ENCODE results near the gene GTPBP2.
"Not testable (repeated sequence)": the region's sequence is repeated elsewhere in the genome, so short reads cannot be mapped to it uniquely, and the experiment has no call there.

Gene GTPBP2

DNA sequence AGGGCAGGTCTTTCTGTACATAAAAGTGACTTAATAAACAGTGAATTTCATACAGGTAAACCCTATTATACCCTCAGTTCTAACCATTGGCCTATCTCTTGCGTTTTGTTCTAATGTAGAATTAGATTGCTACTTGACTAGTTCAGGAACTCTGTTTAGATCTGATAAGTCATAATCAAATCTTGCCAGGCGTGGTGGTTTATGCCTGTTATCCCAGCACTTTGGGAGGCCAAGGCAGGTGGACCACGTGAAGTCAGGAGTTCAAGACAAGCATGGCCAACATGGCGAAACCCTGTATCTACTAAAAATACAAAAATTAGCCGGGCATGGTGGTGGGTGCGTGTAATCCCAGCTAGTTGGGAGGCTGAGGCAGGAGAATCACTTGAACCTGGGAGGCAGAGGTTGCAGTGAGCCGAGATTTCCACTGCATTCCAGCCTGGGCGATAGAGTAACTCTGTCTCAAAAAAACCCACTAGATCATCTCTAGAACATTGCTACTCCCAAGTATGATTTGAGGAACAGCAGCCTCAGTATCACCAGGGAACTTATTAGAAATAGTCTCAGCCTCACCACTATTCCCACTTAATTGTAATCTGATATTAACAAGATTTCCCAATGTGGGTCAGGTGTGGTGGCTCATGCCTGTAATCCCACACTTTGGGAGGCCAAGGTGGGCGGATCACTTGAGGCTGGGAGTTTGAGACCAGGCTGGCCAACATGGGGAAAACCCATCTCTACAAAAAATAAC, 12.2 kb downstream of the GTPBP2 start:
- H3K9me3 ChIP-seq (ENCODE audit: insufficient read depth, low read depth, low read length) = no peaks in the 10 kb centered on the region
- no peaks in the 10 kb centered on the region for H3K4me1 ChIP-seq (ENCODE audit: insufficient read depth, low read length)
- peaks cover 45% of the 10 kb centered on the region for H3K36me3 ChIP-seq (ENCODE audit: insufficient read depth, low read depth, low read length)
- H3K27ac ChIP-seq (ENCODE audit: low read length) = no peak overlapping the region
- H3K27me3 ChIP-seq (ENCODE audit: insufficient read depth, low read length) = no peaks in the 10 kb centered on the region
- no peak overlapping the region for H3K9ac ChIP-seq (ENCODE audit: low read depth, low read length)
- no peak overlapping the region for H3K4me3 ChIP-seq (ENCODE audit: low read length)

DNA sequence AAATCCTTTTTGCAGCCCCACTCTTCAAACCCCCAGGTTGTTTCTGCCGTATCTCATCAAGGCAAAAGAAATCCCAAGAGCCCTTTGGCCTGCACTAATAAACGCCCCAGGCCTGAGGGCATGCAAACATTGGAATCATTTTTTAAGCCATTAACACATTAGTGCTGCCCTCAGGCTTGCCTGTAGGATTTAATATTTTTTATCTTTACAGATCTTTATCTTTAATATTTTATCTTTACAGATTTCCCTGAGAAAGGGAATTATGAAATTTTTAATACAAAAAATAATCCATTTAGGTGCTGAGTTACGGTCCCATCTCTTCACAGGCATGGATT, 14.7 kb downstream of the GTPBP2 start:
- H3K9ac ChIP-seq (ENCODE audit: low read depth, low read length) = no peak overlapping the region
- H3K9me3 ChIP-seq (ENCODE audit: insufficient read depth, low read depth, low read length) = no peaks in the 10 kb centered on the region
- H3K4me3 ChIP-seq (ENCODE audit: low read length) = no peak overlapping the region
- H3K27ac ChIP-seq (ENCODE audit: low read length) = no peak overlapping the region
- no peaks in the 10 kb centered on the region for H3K27me3 ChIP-seq (ENCODE audit: insufficient read depth, low read length)
- no peaks in the 10 kb centered on the region for H3K4me1 ChIP-seq (ENCODE audit: insufficient read depth, low read length)
- peaks cover 34% of the 10 kb centered on the region for H3K36me3 ChIP-seq (ENCODE audit: insufficient read depth, low read depth, low read length)

DNA sequence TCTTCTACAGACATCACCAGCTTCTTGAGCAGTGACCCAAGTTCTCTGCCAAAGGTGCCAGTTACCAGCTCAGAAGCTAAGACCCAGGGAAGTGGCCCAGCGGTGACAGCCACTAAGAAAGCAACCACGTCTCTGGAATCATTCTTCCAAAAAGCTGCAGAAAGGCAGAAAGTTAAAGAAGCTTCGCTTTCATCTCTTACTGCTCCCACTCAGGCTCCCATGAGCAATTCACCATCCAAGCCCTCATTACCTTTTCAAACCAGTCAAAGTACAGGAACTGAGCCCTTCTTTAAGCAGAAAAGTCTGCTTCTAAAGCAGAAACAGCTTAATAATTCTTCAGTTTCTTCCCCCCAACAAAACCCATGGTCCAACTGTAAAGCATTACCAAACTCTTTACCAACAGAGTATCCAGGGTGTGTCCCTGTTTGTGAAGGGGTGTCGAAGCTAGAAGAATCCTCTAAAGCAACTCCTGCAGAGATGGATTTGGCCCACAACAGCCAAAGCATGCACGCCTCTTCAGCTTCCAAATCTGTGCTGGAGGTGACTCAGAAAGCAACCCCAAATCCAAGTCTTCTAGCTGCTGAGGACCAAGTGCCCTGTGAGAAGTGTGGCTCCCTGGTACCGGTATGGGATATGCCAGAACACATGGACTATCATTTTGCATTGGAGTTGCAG, 15.2 kb downstream of the GTPBP2 start:
- H3K27ac ChIP-seq (ENCODE audit: low read length) = no peak overlapping the region
- no peaks in the 10 kb centered on the region for H3K27me3 ChIP-seq (ENCODE audit: insufficient read depth, low read length)
- no peak overlapping the region for H3K9ac ChIP-seq (ENCODE audit: low read depth, low read length)
- H3K9me3 ChIP-seq (ENCODE audit: insufficient read depth, low read depth, low read length) = no peaks in the 10 kb centered on the region
- no peak overlapping the region for H3K4me3 ChIP-seq (ENCODE audit: low read length)
- peaks cover 29% of the 10 kb centered on the region for H3K36me3 ChIP-seq (ENCODE audit: insufficient read depth, low read depth, low read length)
- no peaks in the 10 kb centered on the region for H3K4me1 ChIP-seq (ENCODE audit: insufficient read depth, low read length)

DNA sequence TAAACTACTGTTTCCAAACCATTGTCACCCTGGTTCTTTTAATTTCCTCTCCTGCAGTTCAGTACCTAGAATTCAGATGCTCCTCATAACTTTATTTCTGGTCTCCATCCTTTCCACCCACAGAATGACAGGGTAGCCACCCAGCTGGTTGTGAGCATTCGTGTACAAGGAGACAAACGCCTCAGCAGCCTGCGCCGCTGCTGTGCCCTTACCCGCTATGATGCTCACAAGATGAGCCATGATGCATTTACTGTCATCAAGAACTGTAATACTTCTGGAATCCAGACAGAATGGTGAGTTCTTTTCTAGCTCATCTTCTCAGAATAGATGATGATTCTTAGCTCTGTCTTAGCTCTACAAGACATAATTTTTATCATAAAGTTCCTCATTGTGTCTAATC, 18.6 kb downstream of the GTPBP2 start:
- Histone ChIP-seq H3K27ac (ENCODE audit: low read length) (no peak overlapping the region), H3K9ac (ENCODE audit: low read depth, low read length) (no peak overlapping the region), H3K27me3 (ENCODE audit: insufficient read depth, low read length) (no peaks in the 10 kb centered on the region), H3K4me3 (ENCODE audit: low read length) (no peak overlapping the region), H3K36me3 (ENCODE audit: insufficient read depth, low read depth, low read length) (peaks cover 35% of the 10 kb centered on the region), H3K4me1 (ENCODE audit: insufficient read depth, low read length) (no peaks in the 10 kb centered on the region), H3K9me3 (ENCODE audit: insufficient read depth, low read depth, low read length) (no peaks in the 10 kb centered on the region)

DNA sequence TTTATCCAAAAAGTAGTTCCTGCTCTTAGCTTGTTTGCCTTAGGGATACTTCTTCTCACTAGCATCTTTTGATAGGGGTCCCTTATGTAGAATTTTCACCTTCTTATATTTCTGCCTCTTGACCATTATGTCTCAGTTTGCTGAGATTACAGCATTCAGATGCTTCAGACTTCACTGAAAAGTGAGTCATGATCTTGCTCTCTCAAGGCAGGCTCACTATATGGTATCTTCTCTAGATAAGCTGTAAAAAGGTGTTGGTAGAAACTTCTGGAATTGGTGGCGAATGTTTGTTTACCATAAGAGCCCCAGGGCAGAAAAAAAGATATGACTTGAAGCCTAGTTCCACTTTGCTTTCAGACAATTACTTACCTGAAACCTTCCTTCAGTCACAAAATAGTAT, 19.7 kb downstream of the GTPBP2 start:
- H3K9me3 ChIP-seq (ENCODE audit: insufficient read depth, low read depth, low read length) = no peaks in the 10 kb centered on the region
- peaks cover 44% of the 10 kb centered on the region for H3K36me3 ChIP-seq (ENCODE audit: insufficient read depth, low read depth, low read length)
- no peaks in the 10 kb centered on the region for H3K4me1 ChIP-seq (ENCODE audit: insufficient read depth, low read length)
- H3K4me3 ChIP-seq (ENCODE audit: low read length) = no peak overlapping the region
- H3K27ac ChIP-seq (ENCODE audit: low read length) = no peak overlapping the region
- no peak overlapping the region for H3K9ac ChIP-seq (ENCODE audit: low read depth, low read length)
- no peaks in the 10 kb centered on the region for H3K27me3 ChIP-seq (ENCODE audit: insufficient read depth, low read length)

DNA sequence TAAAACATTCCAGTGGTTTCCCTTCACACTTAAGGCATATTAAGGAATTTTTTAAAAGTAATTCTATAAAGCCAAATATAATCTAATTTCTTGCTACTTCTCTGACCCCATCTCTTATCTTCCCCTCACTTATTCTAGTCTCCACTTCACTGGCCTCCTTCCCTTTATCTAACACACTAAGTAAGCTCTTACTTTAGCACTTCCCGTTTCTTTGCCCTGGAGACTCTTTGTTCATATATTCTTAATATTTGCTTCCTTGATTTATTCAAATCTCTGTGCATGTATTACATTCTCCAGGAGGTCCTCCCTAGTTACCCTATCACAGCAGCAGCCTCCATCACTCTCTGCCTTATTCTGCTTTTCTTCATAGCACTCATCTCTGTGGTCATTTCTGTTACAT, 20.3 kb downstream of the GTPBP2 start:
- Histone ChIP-seq H3K27ac (ENCODE audit: low read length) (no peak overlapping the region), H3K4me3 (ENCODE audit: low read length) (no peak overlapping the region)

DNA sequence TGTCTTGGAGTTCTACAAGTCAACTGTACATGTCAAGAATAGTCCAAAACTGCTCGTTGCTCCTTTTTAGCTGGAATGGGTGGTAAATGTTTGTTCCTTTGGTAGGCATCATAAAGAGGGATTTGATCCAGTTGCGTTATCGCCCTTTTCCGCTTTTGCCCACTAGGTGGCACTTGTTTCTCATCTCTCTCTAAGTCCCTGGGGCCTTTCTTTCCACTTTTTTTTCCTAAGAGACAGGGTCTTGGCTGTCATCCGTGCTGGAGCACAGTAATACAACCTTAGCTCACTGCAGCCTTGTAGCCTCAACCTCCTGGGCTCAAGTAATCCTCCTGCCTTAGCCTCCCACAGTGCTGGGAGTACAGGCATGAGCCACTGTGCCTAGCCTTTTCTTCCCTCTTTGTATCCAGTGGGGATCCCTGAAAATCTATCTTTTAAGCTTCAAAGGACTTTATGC, 20.7 kb downstream of the GTPBP2 start:
- no peak overlapping the region for H3K27ac ChIP-seq (ENCODE audit: low read length)
- H3K9me3 ChIP-seq (ENCODE audit: insufficient read depth, low read depth, low read length) = no peaks in the 10 kb centered on the region
- no peaks in the 10 kb centered on the region for H3K4me1 ChIP-seq (ENCODE audit: insufficient read depth, low read length)
- peaks cover 43% of the 10 kb centered on the region for H3K36me3 ChIP-seq (ENCODE audit: insufficient read depth, low read depth, low read length)
- no peaks in the 10 kb centered on the region for H3K27me3 ChIP-seq (ENCODE audit: insufficient read depth, low read length)
- no peak overlapping the region for H3K9ac ChIP-seq (ENCODE audit: low read depth, low read length)
- no peak overlapping the region for H3K4me3 ChIP-seq (ENCODE audit: low read length)

More for the DNA sequence above, 20.3 kb downstream of the GTPBP2 start:
- peaks cover 44% of the 10 kb centered on the region for H3K36me3 ChIP-seq (ENCODE audit: insufficient read depth, low read depth, low read length)
- no peaks in the 10 kb centered on the region for H3K27me3 ChIP-seq (ENCODE audit: insufficient read depth, low read length)
- H3K9ac ChIP-seq (ENCODE audit: low read depth, low read length) = no peak overlapping the region
- H3K4me1 ChIP-seq (ENCODE audit: insufficient read depth, low read length) = no peaks in the 10 kb centered on the region
- no peaks in the 10 kb centered on the region for H3K9me3 ChIP-seq (ENCODE audit: insufficient read depth, low read depth, low read length)

DNA sequence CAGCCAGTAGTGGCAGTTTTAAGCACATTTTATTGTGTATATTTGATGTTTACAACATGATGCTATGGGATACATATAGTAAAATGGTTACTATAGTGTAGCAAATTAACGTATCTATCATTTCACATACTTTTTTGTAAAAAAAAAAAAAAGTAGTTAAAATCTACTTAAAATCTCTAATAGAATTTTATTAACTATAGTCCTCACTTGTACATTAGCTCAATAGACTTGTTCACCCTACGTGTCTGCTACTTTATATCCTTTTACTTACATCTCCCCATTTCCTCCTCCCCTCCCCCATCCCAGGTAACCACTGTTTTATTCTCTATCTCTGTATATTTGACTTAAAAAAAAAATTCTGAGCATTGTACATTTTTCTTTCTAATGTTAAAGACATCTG, 23.0 kb downstream of the GTPBP2 start:
- no peaks in the 10 kb centered on the region for H3K9me3 ChIP-seq (ENCODE audit: insufficient read depth, low read depth, low read length)
- H3K9ac ChIP-seq (ENCODE audit: low read depth, low read length) = no peak overlapping the region
- H3K4me3 ChIP-seq (ENCODE audit: low read length) = no peak overlapping the region
- H3K36me3 ChIP-seq (ENCODE audit: insufficient read depth, low read depth, low read length) = peaks cover 41% of the 10 kb centered on the region
- no peaks in the 10 kb centered on the region for H3K27me3 ChIP-seq (ENCODE audit: insufficient read depth, low read length)
- no peaks in the 10 kb centered on the region for H3K4me1 ChIP-seq (ENCODE audit: insufficient read depth, low read length)
- no peak overlapping the region for H3K27ac ChIP-seq (ENCODE audit: low read length)

DNA sequence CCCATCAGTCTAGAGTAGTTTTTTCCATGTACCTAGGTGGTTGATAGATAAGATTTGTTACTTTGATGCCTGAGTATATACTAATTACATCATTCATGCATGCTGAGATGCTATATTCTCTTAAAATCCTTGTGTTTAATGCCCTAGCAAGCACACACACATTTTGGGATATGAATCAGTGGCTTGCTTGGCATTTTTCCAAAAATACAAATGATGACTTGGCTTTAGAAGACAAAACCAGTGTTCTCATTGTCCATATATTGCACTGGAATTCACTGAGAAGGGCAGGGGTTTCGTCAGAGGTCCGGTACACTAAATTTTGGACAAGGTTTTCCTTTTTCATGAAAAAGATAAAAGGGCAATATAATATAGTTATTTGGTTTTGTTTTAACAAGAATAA, 24.9 kb downstream of the GTPBP2 start:
- Histone ChIP-seq H3K36me3 (ENCODE audit: insufficient read depth, low read depth, low read length) (peaks cover 33% of the 10 kb centered on the region), H3K27ac (ENCODE audit: low read length) (no peak overlapping the region), H3K4me1 (ENCODE audit: insufficient read depth, low read length) (no peaks in the 10 kb centered on the region), H3K9ac (ENCODE audit: low read depth, low read length) (no peak overlapping the region), H3K27me3 (ENCODE audit: insufficient read depth, low read length) (no peaks in the 10 kb centered on the region), H3K4me3 (ENCODE audit: low read length) (no peak overlapping the region), H3K9me3 (ENCODE audit: insufficient read depth, low read depth, low read length) (no peaks in the 10 kb centered on the region)

DNA sequence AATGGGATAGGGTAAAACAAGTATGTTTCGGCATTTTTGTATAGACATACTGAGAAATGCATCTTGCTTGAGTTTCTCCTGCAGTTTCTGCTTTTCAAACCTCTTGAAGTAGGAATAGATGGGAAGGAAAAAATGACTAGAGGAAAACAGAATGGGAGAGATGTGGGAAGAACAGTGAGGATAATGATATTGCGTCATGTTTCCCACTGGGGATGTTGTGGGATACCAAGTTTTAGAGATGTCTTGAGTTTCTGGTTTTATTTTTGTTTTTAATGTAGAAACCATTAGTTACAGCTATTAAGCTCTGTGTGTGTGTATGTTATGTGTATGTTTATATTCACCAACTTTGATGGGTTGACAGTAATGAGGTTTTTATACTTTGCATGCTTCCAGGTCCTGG, 28.5 kb downstream of the GTPBP2 start:
- H3K36me3 ChIP-seq (ENCODE audit: insufficient read depth, low read depth, low read length) = peaks cover 27% of the 10 kb centered on the region
- H3K9ac ChIP-seq (ENCODE audit: low read depth, low read length) = no peak overlapping the region
- no peaks in the 10 kb centered on the region for H3K27me3 ChIP-seq (ENCODE audit: insufficient read depth, low read length)
- no peak overlapping the region for H3K4me3 ChIP-seq (ENCODE audit: low read length)
- H3K9me3 ChIP-seq (ENCODE audit: insufficient read depth, low read depth, low read length) = no peaks in the 10 kb centered on the region
- no peak overlapping the region for H3K27ac ChIP-seq (ENCODE audit: low read length)
- H3K4me1 ChIP-seq (ENCODE audit: insufficient read depth, low read length) = no peaks in the 10 kb centered on the region

DNA sequence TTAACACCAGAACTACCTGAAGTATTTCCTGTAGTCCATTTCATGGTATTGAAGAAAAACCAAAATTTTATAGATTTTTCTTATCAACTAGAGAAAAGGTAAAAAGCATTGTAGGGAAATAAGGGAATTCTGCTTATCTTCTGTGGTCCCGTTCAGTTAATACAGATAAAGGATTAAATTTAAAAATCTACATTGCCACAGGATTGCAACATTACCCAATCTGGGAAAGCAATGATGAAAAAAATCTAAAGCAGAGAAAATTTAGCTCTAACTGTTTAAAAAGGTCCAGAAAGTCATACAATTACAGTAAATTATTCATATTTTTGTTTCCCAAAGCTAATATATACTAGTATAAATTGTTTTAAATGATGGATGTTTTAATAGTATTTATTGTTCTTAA, 35.1 kb downstream of the GTPBP2 start:
- H3K36me3 ChIP-seq (ENCODE audit: insufficient read depth, low read depth, low read length) = peaks cover 13% of the 10 kb centered on the region
- no peak overlapping the region for H3K4me3 ChIP-seq (ENCODE audit: low read length)
- no peaks in the 10 kb centered on the region for H3K9me3 ChIP-seq (ENCODE audit: insufficient read depth, low read depth, low read length)
- H3K27me3 ChIP-seq (ENCODE audit: insufficient read depth, low read length) = no peaks in the 10 kb centered on the region
- no peaks in the 10 kb centered on the region for H3K4me1 ChIP-seq (ENCODE audit: insufficient read depth, low read length)
- H3K9ac ChIP-seq (ENCODE audit: low read depth, low read length) = no peak overlapping the region
- no peak overlapping the region for H3K27ac ChIP-seq (ENCODE audit: low read length)

DNA sequence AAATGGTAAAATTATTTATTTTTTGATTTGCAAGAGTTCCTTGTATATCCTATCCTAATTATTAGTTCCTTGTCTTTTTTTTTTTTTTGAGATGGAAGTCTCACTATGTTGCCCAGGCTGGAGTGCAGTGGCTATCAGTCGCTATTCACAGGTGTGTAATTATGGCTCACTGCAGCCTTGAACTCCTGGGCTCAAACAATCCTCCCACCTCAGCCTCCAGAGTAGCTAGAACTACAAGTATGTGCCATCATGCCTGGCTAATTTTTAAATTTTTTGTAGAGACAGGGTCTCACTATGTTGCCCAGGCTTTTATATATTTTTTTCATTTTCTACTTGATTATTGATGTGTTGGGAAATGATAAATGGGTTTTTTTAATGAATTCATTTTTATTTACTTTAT, 39.5 kb downstream of the GTPBP2 start:
- H3K36me3 ChIP-seq (ENCODE audit: insufficient read depth, low read depth, low read length) = peaks cover 35% of the 10 kb centered on the region
- H3K4me3 ChIP-seq (ENCODE audit: low read length); H3K27me3 ChIP-seq (ENCODE audit: insufficient read depth, low read length); H3K27ac ChIP-seq (ENCODE audit: low read length); H3K4me1 ChIP-seq (ENCODE audit: insufficient read depth, low read length); H3K9me3 ChIP-seq (ENCODE audit: insufficient read depth, low read depth, low read length); H3K9ac ChIP-seq (ENCODE audit: low read depth, low read length): not testable (repeated sequence)

All from iPS-20b (cell line).